Measurements from ENCODE around the gene CCDC158. TPM values are rescaled to one million over a fixed set of nuclear protein-coding genes. Genes with fewer than 3 reads are reported as not detected.

The CCDC158 gene
- total and polyA plus RNA-seq, 10 of the 15 experiments (the other 5 are each of a cell fraction or from before 2014, with no cell fraction given), result not detected

DNA sequence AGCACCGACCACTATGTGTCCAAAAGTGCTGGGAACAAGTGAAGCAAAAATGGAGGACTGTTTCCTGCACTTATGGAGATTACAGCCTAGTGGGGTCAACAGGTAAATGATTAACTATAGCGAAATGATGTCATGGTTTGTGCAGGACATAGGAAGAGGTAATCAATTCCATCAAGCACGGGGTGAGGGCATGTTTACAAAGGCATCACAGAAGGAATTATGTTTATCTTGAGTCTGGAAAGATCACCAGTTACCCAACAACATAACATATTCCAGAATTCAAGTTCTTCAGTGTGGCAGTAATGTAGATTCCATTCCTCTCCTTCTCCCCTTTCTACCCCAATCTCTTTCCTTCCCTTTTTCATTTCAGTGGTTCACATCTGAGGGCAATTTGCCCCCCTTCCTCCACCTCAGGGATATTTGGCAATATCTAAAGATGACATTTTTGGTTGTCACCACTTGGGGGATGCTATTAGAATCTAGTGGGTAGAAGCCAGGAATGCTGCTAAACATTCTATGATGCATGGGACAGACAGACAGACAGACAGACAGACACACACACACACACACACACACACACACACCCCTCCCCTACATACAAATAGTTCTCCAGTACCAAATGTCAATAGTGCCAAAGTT lies 145.3 kb downstream of the CCDC158 start:
- ChIA-PET CTCF (no interaction called here), SMC1A (ENCODE audit: uncharacterized antibody, unreplicated experiment) (no interaction called here), POLR2A (no interaction called here), RAD21 (ENCODE audit: unreplicated experiment) (no interaction called here)
- no TSS peak for BruUV-seq (replicated peaks)
- no peaks in the 10 kb centered on the region for H3K9me3 ChIP-seq (replicated peaks; ENCODE audit: control insufficient read depth, insufficient read depth, low read length)
- H3K4me2 ChIP-seq (ENCODE audit: control insufficient read depth, insufficient read depth), result no peak overlapping the region
- no peak overlapping the region for H3K4me3 ChIP-seq
- H2AFZ ChIP-seq (ENCODE audit: control insufficient read depth, low read depth, low read length), result no peak overlapping the region
- FAIRE-seq (no peak), ATAC-seq (no peak), DNase-seq (ENCODE audit: low read depth, low spot score) (no peak)
- no peak overlapping the region for H3K9ac ChIP-seq (ENCODE audit: control insufficient read depth, insufficient read depth, low read length)
- intact Hi-C loops (cut with micrococcal nuclease; ENCODE audit: unreplicated experiment), result no loop called here
- H4K20me1 ChIP-seq (ENCODE audit: control insufficient read depth, insufficient read depth), result no peaks in the 10 kb centered on the region
- no peak for TF ChIP-seq SREBF2 (IDR thresholded peaks at IDR 0.05; ENCODE audit: low read length)
- no peak for TF ChIP-seq EGR1 (IDR thresholded peaks at IDR 0.05; ENCODE audit: borderline replicate concordance in 1 of 2, low read depth in 2 of 2, low read length in 2 of 2)
- TF ChIP-seq, protein P1, sequence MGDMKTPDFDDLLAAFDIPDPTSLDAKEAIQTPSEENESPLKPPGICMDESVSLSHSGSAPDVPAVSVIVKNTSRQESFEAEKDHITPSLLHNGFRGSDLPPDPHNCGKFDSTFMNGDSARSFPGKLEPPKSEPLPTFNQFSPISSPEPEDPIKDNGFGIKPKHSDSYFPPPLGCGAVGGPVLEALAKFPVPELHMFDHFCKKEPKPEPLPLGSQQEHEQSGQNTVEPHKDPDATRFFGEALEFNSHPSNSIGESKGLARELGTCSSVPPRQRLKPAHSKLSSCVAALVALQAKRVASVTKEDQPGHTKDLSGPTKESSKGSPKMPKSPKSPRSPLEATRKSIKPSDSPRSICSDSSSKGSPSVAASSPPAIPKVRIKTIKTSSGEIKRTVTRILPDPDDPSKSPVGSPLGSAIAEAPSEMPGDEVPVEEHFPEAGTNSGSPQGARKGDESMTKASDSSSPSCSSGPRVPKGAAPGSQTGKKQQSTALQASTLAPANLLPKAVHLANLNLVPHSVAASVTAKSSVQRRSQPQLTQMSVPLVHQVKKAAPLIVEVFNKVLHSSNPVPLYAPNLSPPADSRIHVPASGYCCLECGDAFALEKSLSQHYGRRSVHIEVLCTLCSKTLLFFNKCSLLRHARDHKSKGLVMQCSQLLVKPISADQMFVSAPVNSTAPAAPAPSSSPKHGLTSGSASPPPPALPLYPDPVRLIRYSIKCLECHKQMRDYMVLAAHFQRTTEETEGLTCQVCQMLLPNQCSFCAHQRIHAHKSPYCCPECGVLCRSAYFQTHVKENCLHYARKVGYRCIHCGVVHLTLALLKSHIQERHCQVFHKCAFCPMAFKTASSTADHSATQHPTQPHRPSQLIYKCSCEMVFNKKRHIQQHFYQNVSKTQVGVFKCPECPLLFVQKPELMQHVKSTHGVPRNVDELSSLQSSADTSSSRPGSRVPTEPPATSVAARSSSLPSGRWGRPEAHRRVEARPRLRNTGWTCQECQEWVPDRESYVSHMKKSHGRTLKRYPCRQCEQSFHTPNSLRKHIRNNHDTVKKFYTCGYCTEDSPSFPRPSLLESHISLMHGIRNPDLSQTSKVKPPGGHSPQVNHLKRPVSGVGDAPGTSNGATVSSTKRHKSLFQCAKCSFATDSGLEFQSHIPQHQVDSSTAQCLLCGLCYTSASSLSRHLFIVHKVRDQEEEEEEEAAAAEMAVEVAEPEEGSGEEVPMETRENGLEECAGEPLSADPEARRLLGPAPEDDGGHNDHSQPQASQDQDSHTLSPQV (IDR thresholded peaks at IDR 0.05), result no peak
- no peak for TF ChIP-seq CEBPZ (IDR thresholded peaks at IDR 0.05; ENCODE audit: low read depth, low read length)
- no peak for TF ChIP-seq LARP7 (IDR thresholded peaks at IDR 0.05)
- TF ChIP-seq YY1 (IDR thresholded peaks at IDR 0.05; ENCODE audit: low read depth, low read length), result no peak
- no peak for TF ChIP-seq MLLT1 (IDR thresholded peaks at IDR 0.05)
- TF ChIP-seq, protein P2, sequence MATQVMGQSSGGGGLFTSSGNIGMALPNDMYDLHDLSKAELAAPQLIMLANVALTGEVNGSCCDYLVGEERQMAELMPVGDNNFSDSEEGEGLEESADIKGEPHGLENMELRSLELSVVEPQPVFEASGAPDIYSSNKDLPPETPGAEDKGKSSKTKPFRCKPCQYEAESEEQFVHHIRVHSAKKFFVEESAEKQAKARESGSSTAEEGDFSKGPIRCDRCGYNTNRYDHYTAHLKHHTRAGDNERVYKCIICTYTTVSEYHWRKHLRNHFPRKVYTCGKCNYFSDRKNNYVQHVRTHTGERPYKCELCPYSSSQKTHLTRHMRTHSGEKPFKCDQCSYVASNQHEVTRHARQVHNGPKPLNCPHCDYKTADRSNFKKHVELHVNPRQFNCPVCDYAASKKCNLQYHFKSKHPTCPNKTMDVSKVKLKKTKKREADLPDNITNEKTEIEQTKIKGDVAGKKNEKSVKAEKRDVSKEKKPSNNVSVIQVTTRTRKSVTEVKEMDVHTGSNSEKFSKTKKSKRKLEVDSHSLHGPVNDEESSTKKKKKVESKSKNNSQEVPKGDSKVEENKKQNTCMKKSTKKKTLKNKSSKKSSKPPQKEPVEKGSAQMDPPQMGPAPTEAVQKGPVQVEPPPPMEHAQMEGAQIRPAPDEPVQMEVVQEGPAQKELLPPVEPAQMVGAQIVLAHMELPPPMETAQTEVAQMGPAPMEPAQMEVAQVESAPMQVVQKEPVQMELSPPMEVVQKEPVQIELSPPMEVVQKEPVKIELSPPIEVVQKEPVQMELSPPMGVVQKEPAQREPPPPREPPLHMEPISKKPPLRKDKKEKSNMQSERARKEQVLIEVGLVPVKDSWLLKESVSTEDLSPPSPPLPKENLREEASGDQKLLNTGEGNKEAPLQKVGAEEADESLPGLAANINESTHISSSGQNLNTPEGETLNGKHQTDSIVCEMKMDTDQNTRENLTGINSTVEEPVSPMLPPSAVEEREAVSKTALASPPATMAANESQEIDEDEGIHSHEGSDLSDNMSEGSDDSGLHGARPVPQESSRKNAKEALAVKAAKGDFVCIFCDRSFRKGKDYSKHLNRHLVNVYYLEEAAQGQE (IDR thresholded peaks at IDR 0.05; ENCODE audit: low read depth, low read length), result no peak
- no peak overlapping the region for H3K27ac ChIP-seq (ENCODE audit: control insufficient read depth, insufficient read depth)
- no peaks in the 10 kb centered on the region for H3K4me1 ChIP-seq (ENCODE audit: control insufficient read depth, insufficient read depth, low read length)
- in situ Hi-C loops (cut with MboI), result no loop called here
- 7% methylated on average over 3 of the region's 3 CpGs for WGBS (ENCODE audit: insufficient coverage, insufficient replicate concordance, low lambda C conversion rate, missing lambda C conversion rate)
- peaks cover 0 to 10% of the 10 kb centered on the region in 2 experiments; a peak in 3 of 4 replicates for H3K27me3 ChIP-seq (replicated peaks in 1 of 2; ENCODE audit: control insufficient read depth in 2 of 2, insufficient read depth in 2 of 2, low read length in 1 of 2)
- H3K79me2 ChIP-seq (ENCODE audit: control insufficient read depth, insufficient read depth, low read length), result no peaks in the 10 kb centered on the region
- no peaks in the 10 kb centered on the region for H3K36me3 ChIP-seq (ENCODE audit: control insufficient read depth in 2 of 2, insufficient read depth in 2 of 2, low read length in 1 of 2)

Measured in GM12878 (cell line).